IMR-90 (cell line): ENCODE measurements around the gene HMGCS2. TPM values are rescaled to one million over a fixed set of nuclear protein-coding genes. Genes with fewer than 3 reads are reported as not detected.

Experiments
- ATAC-seq: fragments of 200-7000 bp; cut with Tn5 transposase; 2 replicates; pipeline ENCODE4 v1.9.1; 2020; ENCODE audit warnings: low read depth, mild to moderate bottlenecking, moderate library complexity
- BruUV-seq: library from RNA; stranded (reverse); fragments of 400-500 nt; replicated peaks from 2 replicates; lab custom pipeline; 2021; lab: Mats Ljungman, UMichigan
- CTCF ChIA-PET: fragments of 300-600 bp; formaldehyde crosslinking; extraction: SDS; loops from one replicate; lab custom pipeline; 2021; ENCODE audit warnings: antibody characterized with exemption; lab: Yijun Ruan, JAX
- POLR2A ChIA-PET: fragments of 300-600 bp; sonication (Branson Sonifier 250); formaldehyde crosslinking; loops from one replicate; lab custom pipeline; 2022; ENCODE audit warnings: antibody characterized with exemption; ENCODE audit not compliant: unreplicated experiment; lab: Charles Lee
- DNase-seq: peaks from one replicate; pipeline ENCODE4 v3.0.0; 2013
- H2AFZ ChIP-seq: replicated peaks from 2 replicates; pipeline ENCODE3; 2013; ENCODE audit warnings: low read length, mild to moderate bottlenecking; ENCODE audit not compliant: poor library complexity
- H2AK5ac ChIP-seq: 2 replicates; pipeline ENCODE4 v1.6.1; 2013; ENCODE audit warnings: low read depth, low read length, inconsistent platforms
- H2AK9ac ChIP-seq: replicated peaks from 2 replicates; pipeline ENCODE3; 2013; ENCODE audit warnings: mild to moderate bottlenecking, low read depth, low read length, moderate library complexity; ENCODE audit not compliant: poor library complexity
- H2BK120ac ChIP-seq: 2 replicates; pipeline ENCODE4 v1.6.1; 2013; ENCODE audit warnings: low read depth, low read length, inconsistent platforms
- H2BK15ac ChIP-seq: 3 replicates; pipeline ENCODE4 v1.6.1; 2013; ENCODE audit warnings: low read depth, low read length, inconsistent platforms
- H2BK20ac ChIP-seq: 2 replicates; pipeline ENCODE4 v1.6.1; 2013; ENCODE audit warnings: low read depth, mild to moderate bottlenecking, inconsistent platforms, low read length, moderate library complexity
- H2BK5ac ChIP-seq: 2 replicates; pipeline ENCODE4 v1.6.1; 2013; ENCODE audit warnings: mild to moderate bottlenecking, low read depth, low read length, inconsistent platforms; ENCODE audit not compliant: poor library complexity, severe bottlenecking
- H3K14ac ChIP-seq: replicated peaks from 2 replicates; pipeline ENCODE4 v1.6.1; 2013; ENCODE audit warnings: low read depth, low read length, inconsistent platforms
- H3K18ac ChIP-seq: 2 replicates; pipeline ENCODE4 v1.6.1; 2013; ENCODE audit warnings: low read depth, low read length, control low read depth
- H3K23ac ChIP-seq: 2 replicates; pipeline ENCODE4 v1.6.1; 2013; ENCODE audit warnings: low read depth, low read length, inconsistent platforms
- H3K27ac ChIP-seq: 2 replicates; pipeline ENCODE4 v1.5.1; 2013; ENCODE audit warnings: mild to moderate bottlenecking, control low read depth, low read length; ENCODE audit not compliant: insufficient read depth
- H3K27me3 ChIP-seq: 2 replicates; pipeline ENCODE4 v1.6.1; 2013; ENCODE audit warnings: low read length; ENCODE audit not compliant: control insufficient read depth, insufficient read depth
- H3K36me3 ChIP-seq: 2 replicates; pipeline ENCODE4 v1.6.1; 2013; ENCODE audit warnings: low read length, mixed read lengths; ENCODE audit not compliant: control insufficient read depth, insufficient read depth
- H3K4ac ChIP-seq: 2 replicates; pipeline ENCODE4 v1.6.1; 2013; ENCODE audit warnings: low read depth, low read length, inconsistent platforms
- H3K4me1 ChIP-seq: 2 replicates; pipeline ENCODE4 v1.6.1; 2013; ENCODE audit warnings: low read length, mixed read lengths; ENCODE audit not compliant: control insufficient read depth, insufficient read depth
- H3K4me2 ChIP-seq: 2 replicates; pipeline ENCODE4 v1.6.1; 2013; ENCODE audit warnings: low read depth, mild to moderate bottlenecking, control low read depth, low read length, moderate library complexity
- H3K4me3 ChIP-seq: 2 replicates; pipeline ENCODE4 v1.5.1; 2013; ENCODE audit warnings: low read depth, mild to moderate bottlenecking, control low read depth, low read length, moderate library complexity; ENCODE audit not compliant: insufficient read depth
- H3K56ac ChIP-seq: 2 replicates; pipeline ENCODE4 v1.6.1; 2013; ENCODE audit warnings: low read length, inconsistent platforms; ENCODE audit not compliant: insufficient read depth; ENCODE audit errors: extremely low read depth
- H3K79me1 ChIP-seq, 2 experiments: 2 replicates each; pipeline ENCODE4 v1.6.1; 2013; ENCODE audit warnings: low read length in 2 of 2, inconsistent platforms in 1 of 2, low read depth in 1 of 2
- H3K9ac ChIP-seq: 2 replicates; pipeline ENCODE4 v1.6.1; 2013; ENCODE audit warnings: low read depth, low read length, control low read depth
- H3K9me1 ChIP-seq: 2 replicates; pipeline ENCODE4 v1.6.1; 2013; ENCODE audit warnings: low read length, inconsistent platforms; ENCODE audit not compliant: insufficient read depth
- H3K9me3 ChIP-seq: 2 replicates; pipeline ENCODE4 v1.6.1; 2013; ENCODE audit warnings: low read length; ENCODE audit not compliant: control insufficient read depth, insufficient read depth
- H4K20me1 ChIP-seq: 2 replicates; pipeline ENCODE4 v1.6.1; 2013; ENCODE audit warnings: low read length, inconsistent platforms; ENCODE audit not compliant: insufficient read depth
- H4K5ac ChIP-seq: 2 replicates; pipeline ENCODE4 v1.6.1; 2013; ENCODE audit warnings: mild to moderate bottlenecking, low read depth, low read length, control low read depth
- H4K8ac ChIP-seq, 2 experiments: 2 replicates each; pipeline ENCODE4 v1.6.1; 2013; ENCODE audit warnings: low read depth in 2 of 2, low read length in 2 of 2, control low read depth in 1 of 2, inconsistent platforms in 1 of 2
- H4K91ac ChIP-seq: 2 replicates; pipeline ENCODE4 v1.6.1; 2013; ENCODE audit warnings: low read depth, low read length, inconsistent platforms; ENCODE audit not compliant: insufficient read depth
- CHD1 ChIP-seq: IDR thresholded peaks from 2 replicates; pipeline ENCODE4 v1.6.1; 2012; ENCODE audit warnings: low read depth, low read length, improper control_type of control experiment
- FOS ChIP-seq: fragments of 150-350 bp; IDR thresholded peaks from 2 replicates; pipeline ENCODE4 v1.6.1; 2016; ENCODE audit warnings: low read depth, low read length
- MAZ ChIP-seq: IDR thresholded peaks from 2 replicates; pipeline ENCODE4 v1.6.1; 2012; ENCODE audit warnings: low read depth, mild to moderate bottlenecking, low read length, improper control_type of control experiment, moderate library complexity, borderline replicate concordance
- MXI1 ChIP-seq: IDR thresholded peaks from 2 replicates; pipeline ENCODE4 v1.6.1; 2012; ENCODE audit warnings: low read depth, mild to moderate bottlenecking, low read length, moderate library complexity, borderline replicate concordance
- RAD21 ChIP-seq: IDR thresholded peaks from 2 replicates; pipeline ENCODE4 v1.6.1; 2012; ENCODE audit warnings: low read length, improper control_type of control experiment
- RFX5 ChIP-seq: IDR thresholded peaks from 2 replicates; pipeline ENCODE4 v1.8.0; 2012; ENCODE audit warnings: low read depth, mild to moderate bottlenecking, low read length, moderate library complexity
- WGBS, 2 experiments: methylation state at CpG; one replicate each; pipeline versions ENCODE4 v1.1.5 to v1.1.7; 2013; ENCODE audit warnings: missing lambda C conversion rate in 2 of 2; ENCODE audit not compliant: insufficient read length in 1 of 2; ENCODE audit errors: extremely low coverage in 2 of 2; 5-methylcytosine and 5-hydroxymethylcytosine counted together
- dilution Hi-C: fragments of 300-500 bp; cut with HindIII; formaldehyde crosslinking; loops from one replicate; pipeline ENCODE4 v1.14.3; 2018; ENCODE audit warnings: low sequenced_read_pairs; ENCODE audit not compliant: unreplicated experiment
- in situ Hi-C: fragments of 300-500 bp; cut with MboI; formaldehyde crosslinking; loops from 3 replicates; pipeline ENCODE4 v1.14.3; 2019; ENCODE audit warnings: low sequenced_read_pairs, inconsistent platforms, mixed read lengths
- intact Hi-C: fragments of 100-400 bp; cut with micrococcal nuclease; formaldehyde crosslinking; loops from 2 replicates; pipeline ENCODE4 v1.10.0; 2022
- polyA plus RNA-seq, 3 experiments: library from polyadenylated mRNA; depleted of rRNA; stranded (reverse); fragments of >200 nt; gene quantifications; 2 replicates each; pipeline ENCODE4 v1.2.3, GENCODE V29; 2012; ENCODE audit warnings: low replicate concordance in 1 of 3
- total RNA-seq: library from RNA; depleted of rRNA; stranded (reverse); fragments of >200 nt; gene quantifications from 2 replicates; pipeline ENCODE4 v1.2.3, GENCODE V29; 2012
- TF ChIP-seq, protein P1 (sequence below): conservative IDR thresholded peaks from 2 replicates; pipeline ENCODE4 v1.5.1; 2012; ENCODE audit warnings: mild to moderate bottlenecking, low read depth, low read length, improper control_type of control experiment

The HMGCS2 gene
- total and polyA plus RNA-seq, 2 of the 4 experiments (the other 2 are of a cell fraction) = not detected

DNA sequence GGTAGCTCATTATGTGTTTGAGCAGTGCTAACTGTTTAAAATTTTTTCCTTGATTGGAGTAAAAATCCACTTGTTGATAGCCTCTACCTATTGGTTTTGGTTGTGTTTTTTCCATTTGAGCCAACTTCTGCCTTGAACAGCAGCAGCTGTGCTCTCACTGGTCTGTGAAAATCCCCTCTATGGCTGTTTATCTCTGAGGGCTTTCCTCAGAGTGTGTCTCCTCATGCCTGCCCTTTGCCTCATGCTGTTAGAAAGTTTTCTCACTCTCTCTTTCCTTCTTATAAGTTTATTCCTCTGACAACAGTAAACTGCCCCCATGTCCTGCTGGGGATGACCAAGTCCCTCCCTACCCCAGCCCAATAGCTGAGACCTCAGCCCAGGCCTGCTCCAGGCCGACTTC lies 28.5 kb upstream of the HMGCS2 start:
- no peak overlapping the region for H3K14ac ChIP-seq
- H2BK120ac ChIP-seq = no peak overlapping the region
- no peak overlapping the region for H4K91ac ChIP-seq
- no TSS peak for BruUV-seq
- no peak for TF ChIP-seq RFX5
- no peak for TF ChIP-seq FOS
- TF ChIP-seq CHD1 = no peak
- TF ChIP-seq, protein P1, sequence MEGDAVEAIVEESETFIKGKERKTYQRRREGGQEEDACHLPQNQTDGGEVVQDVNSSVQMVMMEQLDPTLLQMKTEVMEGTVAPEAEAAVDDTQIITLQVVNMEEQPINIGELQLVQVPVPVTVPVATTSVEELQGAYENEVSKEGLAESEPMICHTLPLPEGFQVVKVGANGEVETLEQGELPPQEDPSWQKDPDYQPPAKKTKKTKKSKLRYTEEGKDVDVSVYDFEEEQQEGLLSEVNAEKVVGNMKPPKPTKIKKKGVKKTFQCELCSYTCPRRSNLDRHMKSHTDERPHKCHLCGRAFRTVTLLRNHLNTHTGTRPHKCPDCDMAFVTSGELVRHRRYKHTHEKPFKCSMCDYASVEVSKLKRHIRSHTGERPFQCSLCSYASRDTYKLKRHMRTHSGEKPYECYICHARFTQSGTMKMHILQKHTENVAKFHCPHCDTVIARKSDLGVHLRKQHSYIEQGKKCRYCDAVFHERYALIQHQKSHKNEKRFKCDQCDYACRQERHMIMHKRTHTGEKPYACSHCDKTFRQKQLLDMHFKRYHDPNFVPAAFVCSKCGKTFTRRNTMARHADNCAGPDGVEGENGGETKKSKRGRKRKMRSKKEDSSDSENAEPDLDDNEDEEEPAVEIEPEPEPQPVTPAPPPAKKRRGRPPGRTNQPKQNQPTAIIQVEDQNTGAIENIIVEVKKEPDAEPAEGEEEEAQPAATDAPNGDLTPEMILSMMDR = no peak
- TF ChIP-seq MAZ = no peak
- no peak for TF ChIP-seq RAD21
- no peak for TF ChIP-seq MXI1
- H2BK5ac ChIP-seq = no peak overlapping the region
- no peak overlapping the region for H4K5ac ChIP-seq
- dilution Hi-C loops = no loop called here
- in situ Hi-C loops = no loop called here
- WGBS, 2 experiments = no CpG with 5 or more reads among the region's 1 CpG
- no peak overlapping the region for H3K18ac ChIP-seq
- no peak overlapping the region for H2BK20ac ChIP-seq
- H3K27ac ChIP-seq = no peak overlapping the region
- H2BK15ac ChIP-seq = no peak overlapping the region
- no peak overlapping the region for H3K9ac ChIP-seq
- H3K79me1 ChIP-seq = no peaks in the 10 kb centered on the region
- H3K9me1 ChIP-seq = peaks cover 7% of the 10 kb centered on the region; the same call in 1 of the 2 replicates
- intact Hi-C loops = no loop called here
- no peak overlapping the region for H4K8ac ChIP-seq
- no peak overlapping the region for H3K4me3 ChIP-seq
- no peak overlapping the region for H2AK5ac ChIP-seq
- H3K4me1 ChIP-seq = peaks cover 15% of the 10 kb centered on the region
- no peaks in the 10 kb centered on the region; the same call in 1 of the 2 replicates for H3K27me3 ChIP-seq
- H3K4me2 ChIP-seq = no peak overlapping the region
- no peak for DNase-seq
- H2AK9ac ChIP-seq = no peak overlapping the region
- no peaks in the 10 kb centered on the region for H3K36me3 ChIP-seq
- no peaks in the 10 kb centered on the region for H3K9me3 ChIP-seq
- H4K20me1 ChIP-seq = peaks cover 6% of the 10 kb centered on the region; the same call in 1 of the 2 replicates
- H3K56ac ChIP-seq = no peak overlapping the region
- ChIA-PET CTCF (interaction anchor here (1.7 kb wide), 1 partner anchor 12 kb away, joined by 5 read pairs; no protein-coding TSS in a partner anchor), POLR2A (no interaction called here)
- no peak overlapping the region for H3K23ac ChIP-seq
- no peak for ATAC-seq
- no peak overlapping the region for H2AFZ ChIP-seq
- H3K4ac ChIP-seq = no peak overlapping the region
